IPS DF 4.7 (cell line): Measurements from ENCODE around the gene PDF.

Experiments used
- DNase-seq: peaks from one replicate; pipeline ENCODE4 v3.0.0-alpha.2; 2013; ENCODE audit warnings: low spot score; ENCODE audit errors: extremely low read depth

PDF gene

DNA sequence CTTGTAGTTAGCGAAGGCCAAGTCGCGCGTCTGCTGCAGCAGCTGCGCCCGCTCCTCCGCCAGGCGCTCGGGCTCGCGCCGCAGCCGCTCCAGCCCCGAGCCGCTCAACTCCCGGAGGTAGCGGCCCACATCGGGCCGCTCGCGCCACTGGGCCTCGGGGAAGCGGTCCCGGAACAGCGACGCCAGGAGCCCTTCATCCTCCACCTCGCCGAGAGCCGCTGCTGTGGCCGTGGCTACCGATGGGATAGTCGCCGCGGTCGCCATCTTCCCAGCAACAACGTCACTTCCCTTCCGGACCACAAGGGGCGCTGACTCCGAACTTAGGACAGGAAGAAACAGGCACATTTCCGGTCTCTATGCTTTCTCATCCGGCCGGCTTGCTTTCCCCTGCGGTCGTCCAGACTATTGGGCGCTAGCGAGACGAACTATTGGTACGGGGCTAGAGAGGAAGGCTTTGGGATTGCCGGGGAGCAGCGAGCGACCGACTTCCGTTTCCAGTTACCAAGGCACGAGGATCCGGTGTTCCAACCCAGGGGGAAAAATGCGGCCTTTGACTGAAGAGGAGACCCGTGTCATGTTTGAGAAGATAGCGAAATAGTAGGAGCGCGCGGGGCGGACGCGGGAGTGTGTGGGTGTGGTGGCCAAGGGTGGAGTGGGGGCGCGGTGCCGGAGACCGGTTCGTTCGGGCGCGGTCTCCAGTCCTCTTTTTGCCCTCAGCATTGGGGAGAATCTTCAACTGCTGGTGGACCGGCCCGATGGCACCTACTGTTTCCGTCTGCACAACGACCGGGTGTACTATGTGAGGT is 9.1 kb upstream of the PDF start, which contains the start of the genes COG8 and NIP7:
COG8 (minus strand) TSS at position 276 of the 806 bp plus-strand sequence; CDS start at position 264, 12 bp downstream.
NIP7 (plus strand) TSS at position 484 of the 806 bp plus-strand sequence; CDS start at position 542, 58 bp downstream.
- DNase-seq, result peak; percentile 95

- no peak for DNase-seq
These were observed 8.3 kb upstream of the PDF start for GRCh38 chr16:69338557-69339288.

DNA sequence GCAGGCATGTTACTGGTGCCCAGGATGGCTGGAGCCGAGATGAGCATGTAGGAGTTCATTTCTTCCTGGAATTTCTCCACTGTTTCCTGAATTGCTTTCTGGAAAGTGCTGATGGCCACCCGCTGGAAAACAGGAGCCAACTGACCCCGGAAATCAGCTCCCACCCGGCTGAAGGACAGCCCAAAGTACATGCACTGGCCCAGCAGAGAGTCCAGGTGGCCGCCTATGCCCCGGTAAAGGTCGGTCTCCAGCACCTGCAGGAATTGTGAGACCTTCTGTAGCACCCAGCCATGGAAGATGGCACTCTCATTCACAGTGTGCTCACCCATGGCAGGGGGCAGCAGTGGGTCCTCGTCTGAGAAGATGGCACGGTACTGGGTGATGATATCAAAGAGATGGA is 4.3 kb upstream of the PDF start:
- DNase-seq, result no peak

DNA sequence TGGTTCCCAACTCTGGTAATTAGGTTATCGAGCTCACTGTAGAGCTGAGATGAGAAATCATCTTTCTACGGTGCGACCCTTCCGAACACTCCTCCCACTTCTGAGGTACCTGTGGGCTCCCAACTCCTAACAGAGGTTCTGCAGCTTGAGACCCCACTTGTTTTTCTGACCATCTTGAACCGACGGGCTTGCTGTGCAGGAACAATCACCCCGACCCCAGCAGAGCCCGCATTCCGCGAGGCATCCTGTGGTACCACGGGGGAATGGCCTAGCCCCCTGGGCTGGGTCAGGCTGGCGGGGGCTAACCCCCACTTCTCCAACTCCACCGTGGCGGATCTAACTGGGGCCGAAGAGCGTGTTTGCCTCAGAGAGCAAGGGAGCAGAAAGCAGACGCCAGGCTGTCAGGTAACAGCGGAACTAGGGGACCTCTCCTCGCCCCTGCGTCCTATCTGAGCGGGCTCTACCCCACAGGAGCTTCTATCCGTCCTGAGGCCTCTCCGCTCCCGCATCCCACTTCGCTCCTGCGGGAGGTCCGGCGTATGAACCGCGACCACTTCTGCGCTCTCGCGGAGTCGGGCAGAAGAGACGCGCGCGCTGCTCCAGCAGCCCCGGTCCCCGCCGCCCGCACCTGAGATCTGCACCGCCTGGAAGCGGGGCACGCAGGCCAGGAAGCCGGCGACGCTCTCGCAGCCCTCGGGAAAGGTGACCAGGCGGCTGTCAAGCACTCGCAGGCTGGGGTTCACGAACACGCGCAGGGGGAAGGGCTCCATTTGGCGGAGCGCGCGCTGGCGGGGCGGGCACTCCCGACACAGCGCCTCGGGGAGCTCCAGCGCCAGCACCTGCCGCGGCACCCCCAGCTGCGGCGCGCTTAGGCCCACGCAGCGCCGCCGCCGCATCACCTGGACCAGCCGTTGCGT is 761 bp downstream of the PDF start:
- DNase-seq, result no peak

- DNase-seq, result no peak
These were observed 1.5 kb downstream of the PDF start for GRCh38 chr16:69328854-69329316.

GRCh38 chr16:69327585-69328310 is 2.6 kb downstream of the PDF start:
- no peak for DNase-seq

DNA sequence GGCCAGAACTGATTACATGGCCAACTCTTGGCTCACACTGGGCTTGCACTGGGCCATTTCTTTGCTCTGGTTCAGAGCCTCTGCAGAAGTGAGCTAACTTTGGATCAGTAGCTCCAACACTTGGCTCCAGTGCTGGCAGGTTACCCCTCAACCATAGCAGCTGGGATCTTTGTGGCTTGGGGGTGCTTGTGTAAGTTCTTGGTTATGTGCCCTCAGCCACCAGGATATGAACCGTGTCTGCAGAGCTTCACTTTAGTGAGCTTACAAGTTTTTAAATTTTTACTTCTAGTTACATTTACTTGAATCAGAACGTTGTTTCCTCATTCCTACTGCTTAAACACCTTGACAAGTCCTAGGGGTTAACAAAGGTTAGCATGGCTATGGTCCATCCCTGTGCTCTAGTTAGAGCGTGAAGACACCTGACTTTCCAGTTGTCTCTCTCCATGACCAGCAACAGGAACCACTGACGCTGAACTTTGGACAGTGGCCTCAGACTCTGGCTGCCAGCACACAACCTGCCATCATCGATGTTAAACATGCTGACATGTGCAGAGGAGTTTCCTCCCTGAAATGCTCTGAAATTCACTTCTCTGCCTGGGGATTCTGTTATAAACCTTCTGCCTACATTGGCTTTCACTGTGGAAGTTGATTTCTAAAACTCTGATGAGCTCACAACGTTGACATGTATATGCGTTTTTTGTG is 4.1 kb downstream of the PDF start:
- no peak for DNase-seq

GRCh38 chr16:69325784-69326171 is 4.6 kb downstream of the PDF start:
- no peak for DNase-seq

DNA sequence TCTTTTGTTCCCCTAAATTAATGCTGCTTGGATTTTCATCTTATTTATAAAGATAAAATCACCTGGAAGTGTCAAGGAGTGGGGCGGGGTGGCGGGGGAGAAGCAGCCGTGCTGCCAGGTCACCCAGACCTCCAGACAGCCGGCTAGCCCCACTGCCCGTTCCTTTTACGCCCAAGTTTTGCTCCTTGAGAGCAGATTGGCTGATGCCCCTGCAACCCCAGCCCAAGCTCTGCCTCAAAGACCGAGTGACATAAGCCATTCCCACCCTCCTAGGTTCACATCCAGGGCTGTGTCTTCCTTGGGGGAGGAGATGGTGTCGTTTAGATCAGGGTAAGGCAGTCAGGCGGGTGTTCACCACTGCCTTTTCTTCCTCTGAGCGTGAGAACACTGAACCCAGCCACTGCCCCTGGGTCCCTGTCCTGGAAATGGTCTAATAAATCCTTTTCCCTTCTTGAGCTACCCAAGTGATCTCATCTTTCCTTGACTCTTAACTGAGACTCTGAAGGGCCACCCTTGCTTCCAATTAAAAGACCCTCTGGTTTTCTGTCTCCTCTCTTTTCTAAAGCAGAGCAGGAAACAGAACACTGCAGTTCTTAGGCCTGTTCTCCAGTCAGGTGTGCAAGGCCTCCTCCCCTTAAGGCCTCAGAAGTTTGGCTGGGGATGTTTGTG is 5.7 kb downstream of the PDF start:
- DNase-seq, result no peak

GRCh38 chr16:69324013-69324531 is 6.3 kb downstream of the PDF start:
- no peak for DNase-seq

DNA sequence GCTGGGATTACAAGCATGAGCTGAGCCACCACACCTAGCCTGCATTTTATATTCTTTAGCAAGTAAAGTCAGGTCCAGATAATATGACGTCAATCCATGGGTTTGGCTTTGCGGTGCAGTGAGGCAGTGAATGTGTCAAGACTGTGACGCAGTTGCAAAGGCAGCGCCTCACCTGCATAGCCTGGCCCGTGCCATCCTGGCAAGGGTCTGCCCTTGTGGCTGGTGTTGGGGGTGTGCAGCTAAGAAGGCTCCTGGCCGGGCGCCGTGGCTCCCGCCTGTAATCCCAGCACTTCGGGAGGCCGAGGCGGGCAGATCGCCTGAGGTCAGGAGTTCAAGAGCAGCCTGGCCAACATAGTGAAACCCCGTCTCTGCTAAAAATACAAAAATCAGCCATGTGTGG is 7.0 kb downstream of the PDF start:
- no peak for DNase-seq

- no peak for DNase-seq
These were observed 8.0 kb downstream of the PDF start for GRCh38 chr16:69322343-69322742.

DNA sequence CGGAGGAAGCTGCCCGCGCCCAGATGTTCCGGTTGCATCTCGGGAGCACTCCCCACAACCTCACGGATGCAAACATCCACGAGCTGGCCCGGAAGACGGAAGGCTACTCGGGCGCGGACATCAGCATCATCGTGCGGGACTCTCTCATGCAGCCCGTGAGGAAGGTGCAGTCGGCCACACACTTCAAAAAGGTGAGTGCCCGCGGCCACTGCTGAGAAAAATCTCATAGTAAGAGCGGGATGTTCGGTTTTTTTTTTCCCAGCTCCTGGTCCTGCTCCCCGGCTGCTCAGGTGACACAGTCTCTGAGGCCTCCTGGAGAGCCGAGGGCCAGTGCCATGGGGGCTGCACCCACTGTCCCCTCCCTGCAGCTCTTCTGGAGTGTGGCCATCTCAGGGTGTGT is 9.3 kb downstream of the PDF start:
- DNase-seq, result no peak

GRCh38 chr16:69320740-69321073 is 9.7 kb downstream of the PDF start:
- no peak for DNase-seq

DNA sequence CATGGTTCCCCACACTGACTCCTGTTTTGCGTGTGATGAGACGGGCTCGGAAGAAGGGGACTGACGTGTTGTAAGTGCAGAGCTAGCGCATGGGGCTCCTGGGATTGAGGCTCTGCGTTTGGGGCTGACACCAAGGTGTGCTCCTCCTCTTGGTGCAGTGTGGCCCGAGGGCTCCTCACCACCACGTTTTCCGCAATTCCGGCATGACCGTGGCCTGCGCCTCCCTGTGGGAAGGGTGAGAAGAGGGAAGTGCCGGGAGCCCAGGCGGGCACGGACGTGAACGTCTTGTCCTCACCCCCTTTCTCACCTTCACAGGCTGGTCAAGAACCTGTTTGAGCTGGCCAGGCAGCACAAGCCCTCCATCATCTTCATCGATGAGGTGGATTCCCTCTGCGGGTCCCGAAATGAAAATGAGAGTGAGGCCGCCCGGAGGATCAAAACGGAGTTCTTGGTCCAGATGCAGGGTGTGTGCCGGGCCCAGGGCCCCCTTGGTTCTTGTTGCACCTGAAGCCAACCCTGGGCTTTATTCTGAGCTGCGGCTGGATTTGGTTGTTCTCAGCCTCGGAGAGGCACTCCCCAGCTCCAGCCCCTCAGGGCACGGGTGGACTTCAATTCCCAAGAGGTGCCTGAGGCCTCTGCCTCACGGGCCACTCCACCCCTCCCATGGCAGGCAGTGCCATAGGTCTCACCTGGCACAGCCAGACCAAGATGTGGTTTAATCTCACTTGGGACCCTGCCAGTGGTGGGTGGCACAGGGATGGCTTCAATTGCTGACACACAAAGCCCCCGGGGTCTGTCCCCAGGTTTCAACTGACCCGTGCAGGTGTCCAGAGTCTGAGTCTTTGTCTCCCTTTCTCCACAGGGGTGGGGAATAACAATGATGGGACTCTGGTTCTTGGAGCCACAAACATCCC is 10.3 kb downstream of the PDF start:
- no peak for DNase-seq

DNA sequence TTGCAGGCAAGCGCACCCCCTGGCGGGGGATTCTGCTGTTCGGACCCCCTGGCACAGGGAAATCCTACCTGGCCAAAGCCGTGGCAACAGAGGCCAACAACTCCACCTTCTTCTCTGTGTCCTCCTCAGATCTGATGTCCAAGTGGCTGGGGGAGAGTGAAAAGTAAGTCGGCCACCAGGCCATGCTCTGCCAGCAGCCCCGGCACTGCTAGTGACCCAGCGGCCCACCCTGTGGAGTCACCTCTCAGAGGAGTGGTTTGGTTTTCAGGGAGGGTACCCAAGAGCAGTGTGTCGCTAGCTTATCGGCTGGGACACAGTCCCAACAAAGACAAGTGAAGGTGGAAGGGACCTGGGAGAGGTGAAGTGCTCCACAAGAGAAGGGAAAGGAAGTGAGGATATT is 11.0 kb downstream of the PDF start:
- DNase-seq, result no peak

- DNase-seq, result no peak
These were observed 11.5 kb downstream of the PDF start for GRCh38 chr16:69318911-69319289.

DNA sequence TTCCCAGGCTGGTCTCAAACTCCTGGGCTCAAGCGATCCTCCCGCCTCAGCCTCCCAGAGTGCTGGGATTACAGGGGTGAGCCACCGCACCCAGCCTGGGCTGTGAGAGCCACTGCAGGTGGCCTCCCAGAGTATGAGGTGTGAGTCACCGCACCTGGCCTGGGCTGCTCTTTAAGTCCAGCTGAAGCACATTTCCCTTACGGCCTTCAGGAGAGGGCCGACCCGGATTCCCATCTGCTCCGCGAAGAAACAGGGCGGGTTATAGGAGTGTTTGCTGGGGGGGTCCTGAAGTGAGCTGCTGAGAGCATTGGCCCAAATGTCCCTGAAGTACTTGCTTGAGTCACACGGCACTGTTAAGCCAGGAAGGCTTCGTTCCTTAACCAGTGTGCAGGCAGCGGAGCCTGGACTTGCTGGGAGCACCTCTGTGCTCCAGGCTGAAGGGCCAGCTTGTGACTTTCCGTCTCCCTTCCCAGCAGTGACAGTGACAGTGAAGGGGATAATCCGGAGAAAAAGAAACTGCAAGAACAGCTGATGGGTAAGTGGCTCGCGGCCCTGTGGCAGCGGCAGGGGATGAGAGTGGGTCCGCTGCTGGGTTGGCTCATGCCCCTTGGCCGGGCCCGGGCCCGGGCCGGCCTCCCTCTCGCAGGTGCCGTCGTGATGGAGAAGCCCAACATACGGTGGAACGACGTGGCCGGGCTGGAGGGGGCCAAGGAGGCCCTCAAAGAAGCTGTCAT is 12.0 kb downstream of the PDF start:
- DNase-seq, result no peak
